NOMO-1 treated with dmso at 0.1 percent for 144 hours (cell line): ENCODE data around the gene HSD11B2.

Experiments
- DNase-seq: peaks from one replicate; lab custom pipeline; 2025; ENCODE audit not compliant: unreplicated experiment; lab: John Stamatoyannopoulos, UW

The HSD11B2 gene

DNA sequence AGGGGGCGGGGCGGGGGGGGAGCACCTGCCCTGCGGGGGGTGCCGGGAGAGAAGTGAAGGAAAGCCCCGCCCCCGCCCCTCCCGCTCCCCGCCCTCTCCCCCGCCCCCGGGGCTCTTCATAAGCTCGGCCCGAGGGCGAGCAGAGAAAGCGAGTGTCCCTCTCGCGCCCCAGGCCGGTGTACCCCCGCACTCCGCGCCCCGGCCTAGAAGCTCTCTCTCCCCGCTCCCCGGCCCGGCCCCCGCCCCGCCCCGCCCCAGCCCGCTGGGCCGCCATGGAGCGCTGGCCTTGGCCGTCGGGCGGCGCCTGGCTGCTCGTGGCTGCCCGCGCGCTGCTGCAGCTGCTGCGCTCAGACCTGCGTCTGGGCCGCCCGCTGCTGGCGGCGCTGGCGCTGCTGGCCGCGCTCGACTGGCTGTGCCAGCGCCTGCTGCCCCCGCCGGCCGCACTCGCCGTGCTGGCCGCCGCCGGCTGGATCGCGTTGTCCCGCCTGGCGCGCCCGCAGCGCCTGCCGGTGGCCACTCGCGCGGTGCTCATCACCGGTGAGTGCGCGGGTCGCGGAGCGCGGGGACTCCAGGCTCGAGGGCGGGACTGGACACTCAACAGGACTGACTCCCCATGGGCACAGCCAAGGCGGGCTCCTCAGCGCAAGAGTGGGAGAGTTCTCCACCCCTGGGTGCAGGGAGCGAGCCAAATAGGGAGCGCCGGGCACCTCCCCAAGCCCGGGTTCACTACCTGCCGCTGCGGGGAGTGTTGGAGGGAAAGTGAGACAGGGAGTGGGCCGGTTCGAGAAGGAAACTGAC lies at the start of gene HSD11B2:
Gene HSD11B2 (plus strand): TSS at position 145 of the 798 bp plus-strand sequence. CDS start 128 bp downstream, at position 273.
- DNase-seq = no peak

GRCh38 chr16:67383284-67383683 lies 47.6 kb upstream of the HSD11B2 start:
- DNase-seq = no peak

DNA sequence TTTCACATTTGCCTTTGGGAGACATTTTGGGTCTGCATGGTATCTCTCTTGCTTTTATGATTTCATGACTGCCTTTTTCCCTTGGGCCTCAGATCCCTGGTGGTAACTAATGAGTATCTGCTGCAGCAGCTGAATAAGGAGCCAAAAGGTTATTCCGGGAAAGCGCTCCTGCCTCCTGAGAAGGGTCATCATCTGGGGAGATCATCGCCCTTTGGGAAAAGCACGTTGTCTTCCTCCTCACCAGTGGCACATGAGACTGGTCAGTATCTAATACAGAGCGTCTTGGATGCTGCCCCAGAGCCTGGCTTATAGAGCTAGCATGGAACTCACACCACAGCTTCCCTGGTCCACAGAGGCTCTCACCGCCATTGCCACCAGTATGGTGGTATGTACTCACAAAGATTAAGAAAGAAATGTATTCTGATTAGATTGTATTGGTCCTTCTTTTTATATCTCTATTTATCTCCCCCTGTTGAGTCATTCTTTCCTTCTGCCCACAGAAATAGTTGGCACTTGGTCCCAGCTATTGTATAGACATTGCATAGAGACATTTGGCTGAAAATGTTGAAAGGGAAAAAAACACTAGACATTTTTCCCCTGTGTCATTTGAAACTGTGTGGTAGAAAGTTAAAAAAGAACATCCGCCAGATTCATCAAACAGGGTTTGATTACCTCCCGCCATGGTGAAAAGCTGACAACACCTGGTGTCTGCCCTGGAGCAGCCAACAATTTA lies 46.0 kb upstream of the HSD11B2 start:
- no peak for DNase-seq

DNA sequence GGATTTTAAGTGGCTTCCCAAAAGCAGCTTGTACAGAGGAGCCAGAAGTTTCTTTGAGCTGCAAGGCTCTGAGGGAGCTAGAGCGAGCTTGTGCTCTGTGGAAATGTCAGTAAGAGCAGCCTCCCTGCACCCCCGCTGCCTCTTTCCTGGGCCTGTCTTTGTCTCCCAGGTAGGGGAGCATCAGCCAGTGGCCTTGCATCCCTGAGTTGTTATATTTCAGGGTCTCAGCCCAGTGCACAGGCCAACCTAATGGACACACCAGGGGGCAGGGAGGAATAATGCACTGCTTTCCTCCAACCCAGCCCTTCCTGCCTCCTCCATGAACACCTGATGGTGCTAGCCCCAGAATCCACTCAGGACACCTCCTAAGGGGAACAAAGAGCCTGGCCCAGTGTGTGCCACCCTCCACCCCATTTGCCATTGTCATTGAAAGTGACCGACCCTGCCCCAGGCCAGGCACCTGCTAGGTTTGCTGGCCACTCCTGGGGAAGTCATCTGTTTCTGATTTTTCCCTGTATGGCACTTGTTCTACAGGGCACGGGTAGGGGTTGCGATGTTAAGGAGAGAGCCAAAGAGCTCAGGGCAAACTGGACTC lies 44.0 kb upstream of the HSD11B2 start:
- DNase-seq = no peak

GRCh38 chr16:67387479-67388079 lies 43.3 kb upstream of the HSD11B2 start:
- DNase-seq = no peak

DNA sequence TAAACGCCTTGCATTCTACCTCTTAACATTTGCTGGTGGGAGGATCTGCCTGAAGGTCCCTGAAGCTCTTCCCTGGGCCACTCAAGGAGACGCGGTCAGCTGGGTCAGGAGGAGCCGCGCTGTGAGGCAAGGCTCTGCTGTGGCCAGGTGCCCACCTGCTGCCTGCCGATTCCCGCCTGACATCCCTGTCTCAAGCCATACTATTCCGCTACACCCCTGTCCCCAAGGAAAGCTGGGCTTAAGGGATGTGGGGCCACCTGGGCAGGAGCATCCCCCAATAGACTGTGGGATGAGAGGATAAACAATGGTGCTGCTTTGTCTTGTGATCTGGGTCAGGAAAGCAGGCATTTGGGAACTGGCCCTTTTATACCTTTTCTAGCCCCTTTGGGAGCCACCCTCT lies 42.7 kb upstream of the HSD11B2 start:
- no peak for DNase-seq

DNA sequence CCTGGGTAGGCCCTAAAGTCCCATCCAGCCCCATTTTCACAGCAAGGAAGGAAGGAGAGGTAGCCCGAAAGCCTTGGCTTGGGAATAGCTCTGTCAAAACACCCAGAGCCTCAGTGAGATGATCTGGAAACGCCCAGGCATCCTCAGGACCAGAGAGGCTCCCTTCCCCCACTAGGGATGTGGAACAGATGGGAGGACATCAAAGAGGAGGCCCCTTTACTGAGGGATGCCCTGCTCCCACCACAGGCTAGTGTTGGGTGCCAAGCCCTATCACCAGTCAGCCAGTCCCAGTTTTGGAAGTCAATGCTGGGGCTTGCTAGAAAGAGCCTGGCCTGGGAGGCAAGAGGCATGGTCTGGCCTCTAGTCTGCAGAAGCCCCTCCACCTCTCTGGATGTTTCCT lies 42.3 kb upstream of the HSD11B2 start:
- no peak for DNase-seq

DNA sequence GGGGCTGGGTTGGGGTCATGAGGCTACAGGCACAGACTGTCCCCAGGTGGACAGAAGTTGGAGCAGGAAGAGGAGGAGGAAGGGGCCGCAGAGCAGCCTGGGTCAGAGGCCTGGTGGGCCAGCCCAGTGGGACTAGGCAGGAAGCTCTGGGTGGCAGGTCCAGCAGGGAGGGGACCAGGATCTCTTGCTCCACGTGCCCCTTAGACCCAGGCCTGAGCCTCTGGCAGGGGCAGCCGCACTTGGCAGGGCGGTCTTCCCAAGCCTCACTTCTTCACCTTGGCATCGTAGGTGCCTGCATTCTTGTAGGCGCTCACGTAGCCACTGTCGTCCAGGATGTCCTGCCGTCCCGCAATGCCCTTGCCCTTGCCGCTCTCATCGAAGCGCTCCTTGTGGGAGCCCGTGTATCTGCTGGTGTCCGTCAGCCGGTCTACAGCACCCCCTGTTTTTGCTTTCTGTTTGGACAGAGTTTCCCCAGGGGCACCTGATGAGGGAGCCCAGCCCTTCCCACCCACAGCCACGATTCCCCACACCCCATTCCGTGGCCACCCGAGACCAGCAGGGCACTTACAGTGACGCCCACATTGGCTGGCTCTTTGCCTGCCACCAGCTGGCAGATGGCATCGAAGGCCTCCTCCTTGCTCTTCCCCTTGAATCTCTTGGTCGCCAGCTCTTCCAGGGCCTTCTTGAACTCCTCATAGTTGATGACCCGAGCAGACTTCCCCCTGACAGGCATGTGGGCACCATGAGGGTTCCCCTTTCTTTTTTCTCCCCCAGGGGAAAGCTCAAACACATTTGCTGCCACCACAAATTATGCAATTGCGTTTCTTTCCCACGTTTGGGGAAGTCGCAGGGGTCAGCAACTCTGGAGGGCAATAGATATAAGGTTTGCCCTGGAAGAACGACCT lies 40.8 kb upstream of the HSD11B2 start:
- DNase-seq = peak; percentile 77

DNA sequence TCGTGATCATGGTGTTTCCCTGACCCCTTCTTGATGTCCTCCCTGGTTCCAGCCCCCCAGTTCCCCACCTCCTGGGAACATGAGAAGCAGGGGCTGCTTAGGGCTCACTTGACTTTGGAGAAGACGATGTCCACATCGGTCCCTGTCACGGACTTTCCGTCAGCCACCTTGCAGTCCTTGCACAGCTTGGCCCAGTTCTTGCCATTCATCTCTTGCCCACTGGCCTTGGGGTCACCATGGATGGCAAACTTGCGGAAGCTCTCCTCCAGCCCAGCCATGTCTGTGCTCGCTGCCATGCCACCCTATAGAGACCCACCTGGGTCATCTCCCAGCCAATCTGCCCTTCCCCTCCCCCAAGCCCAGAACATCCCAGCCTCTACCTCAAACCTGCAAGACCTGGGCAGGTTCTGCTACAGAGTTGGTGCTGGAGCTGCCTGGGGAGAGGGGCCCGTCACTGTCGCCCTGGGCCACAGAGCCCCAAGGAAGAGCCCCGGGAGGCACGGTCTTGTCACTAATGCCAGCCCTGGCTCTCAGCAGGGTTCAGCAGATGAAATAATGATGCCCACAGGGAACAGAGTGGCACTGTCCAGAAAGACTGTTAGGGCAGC lies 40.0 kb upstream of the HSD11B2 start:
- no peak for DNase-seq

GRCh38 chr16:67391424-67392300 lies 39.3 kb upstream of the HSD11B2 start:
- DNase-seq = no peak

GRCh38 chr16:67392301-67393059 lies 38.4 kb upstream of the HSD11B2 start:
- DNase-seq = no peak

GRCh38 chr16:67393111-67393787 lies 37.7 kb upstream of the HSD11B2 start, which contains the start of gene TPPP3:
Gene TPPP3 (minus strand): TSS chr16:67393498. CDS start chr16:67391111, 2,387 bp downstream.
- DNase-seq = peak; percentile 1

- DNase-seq = no peak
Measured at GRCh38 chr16:67393788-67394154, 37.1 kb upstream of the HSD11B2 start.

DNA sequence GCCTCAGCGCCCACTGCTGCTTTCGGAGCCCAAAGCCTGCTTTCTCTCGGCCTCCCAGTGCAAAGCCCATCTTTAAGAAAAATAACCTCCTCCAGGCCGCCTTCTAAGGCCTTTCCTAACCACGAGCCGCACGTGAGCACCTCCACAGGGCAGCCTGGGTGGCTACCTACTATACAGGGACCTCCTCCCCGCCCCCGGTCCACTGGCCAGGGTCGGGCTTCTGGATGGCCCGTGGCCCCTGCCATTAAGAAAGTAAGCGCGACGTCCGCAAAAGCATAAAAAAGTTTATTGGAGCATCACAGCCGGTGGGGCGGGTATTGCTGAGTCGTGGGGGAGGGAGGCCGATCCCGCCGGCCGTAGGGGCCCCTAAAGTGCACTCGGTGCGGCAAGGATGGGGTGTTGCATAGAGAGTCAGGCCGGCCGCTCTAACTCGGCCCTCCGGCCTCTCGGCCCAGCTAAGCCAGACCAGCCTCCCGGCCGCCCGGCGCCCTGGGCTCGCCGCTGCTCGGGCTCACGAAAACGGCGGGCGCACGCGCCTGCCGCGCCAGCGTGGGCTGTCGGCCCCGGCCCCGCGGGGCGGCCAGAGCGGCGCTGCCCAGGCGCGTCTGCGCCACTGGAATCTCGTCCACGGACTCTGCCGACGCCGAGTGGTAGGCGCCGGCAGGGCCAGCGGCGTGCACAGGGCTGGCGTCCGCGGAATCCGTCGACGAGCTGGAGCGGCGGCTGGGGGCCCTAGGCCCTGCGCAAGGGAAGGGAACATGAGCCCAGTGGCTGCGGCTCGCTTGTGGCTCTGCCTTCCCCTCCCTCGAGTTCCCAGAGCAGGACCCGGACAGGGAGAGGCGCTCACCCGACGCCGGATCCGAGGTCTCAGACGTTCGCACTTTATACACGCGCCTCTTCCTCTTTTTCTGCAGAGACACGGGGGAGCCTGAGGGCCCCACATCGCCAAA lies 36.5 kb upstream of the HSD11B2 start:
- DNase-seq = peak; percentile 71

- DNase-seq = no peak
Measured at GRCh38 chr16:67395105-67395457, 35.8 kb upstream of the HSD11B2 start.

GRCh38 chr16:67395458-67396158 lies 35.3 kb upstream of the HSD11B2 start:
- DNase-seq = no peak
